Mesendoderm (in vitro differentiated cells): ENCODE measurements around the gene AGFG2.

ENCODE experiments used
- DNase-seq: peaks from one replicate; pipeline ENCODE4 v3.0.0; 2013
- H2AK5ac ChIP-seq: 2 replicates; pipeline ENCODE4 v1.6.1; 2013; ENCODE audit warnings: low read length, inconsistent platforms
- H2BK120ac ChIP-seq: 2 replicates; pipeline ENCODE4 v1.6.1; 2013; ENCODE audit warnings: low read depth, mild to moderate bottlenecking, low read length, moderate library complexity, mixed read lengths
- H2BK15ac ChIP-seq: replicated peaks from 2 replicates; pipeline ENCODE4 v1.6.1; 2013; ENCODE audit warnings: low read depth, mild to moderate bottlenecking, moderate library complexity
- H2BK5ac ChIP-seq: 2 replicates; pipeline ENCODE4 v1.6.1; 2013; ENCODE audit warnings: low read length, inconsistent platforms
- H3K18ac ChIP-seq: 2 replicates; pipeline ENCODE4 v1.6.1; 2013; ENCODE audit warnings: mild to moderate bottlenecking, low read length, mixed read lengths
- H3K23ac ChIP-seq: one replicate; pipeline ENCODE4 v1.6.1; 2013; ENCODE audit warnings: low read length
- H3K27ac ChIP-seq: 2 replicates; pipeline ENCODE4 v1.5.1; 2013; ENCODE audit warnings: low read depth, mild to moderate bottlenecking, inconsistent platforms, low read length, moderate library complexity
- H3K27me3 ChIP-seq: 2 replicates; pipeline ENCODE4 v1.6.1; 2013; ENCODE audit warnings: low read length, control low read depth, mild to moderate bottlenecking, inconsistent platforms; ENCODE audit not compliant: insufficient read depth, poor library complexity
- H3K36me3 ChIP-seq: 2 replicates; pipeline ENCODE4 v1.6.1; 2013; ENCODE audit warnings: low read length, inconsistent platforms; ENCODE audit not compliant: control insufficient read depth, insufficient read depth
- H3K4ac ChIP-seq: one replicate; pipeline ENCODE4 v1.6.1; 2013; ENCODE audit warnings: low read depth, mild to moderate bottlenecking, low read length, moderate library complexity
- H3K4me1 ChIP-seq: 2 replicates; pipeline ENCODE4 v1.6.1; 2013; ENCODE audit warnings: low read depth, low read length, inconsistent platforms; ENCODE audit not compliant: control insufficient read depth
- H3K4me2 ChIP-seq: 2 replicates; pipeline ENCODE4 v1.6.1; 2013; ENCODE audit warnings: low read length
- H3K4me3 ChIP-seq: 2 replicates; pipeline ENCODE4 v1.5.1; 2013; ENCODE audit warnings: mild to moderate bottlenecking, low read length
- H3K56ac ChIP-seq: one replicate; pipeline ENCODE4 v1.6.1; 2013; ENCODE audit warnings: low read length
- H3K79me1 ChIP-seq: 2 replicates; pipeline ENCODE4 v1.6.1; 2013; ENCODE audit warnings: low read length, inconsistent platforms
- H3K79me2 ChIP-seq: 2 replicates; pipeline ENCODE4 v1.6.1; 2013; ENCODE audit warnings: mild to moderate bottlenecking, low read length; ENCODE audit not compliant: control insufficient read depth, insufficient read depth
- H3K9ac ChIP-seq: 2 replicates; pipeline ENCODE4 v1.6.1; 2013; ENCODE audit warnings: low read length, inconsistent platforms
- H4K5ac ChIP-seq: one replicate; pipeline ENCODE4 v1.6.1; 2013; ENCODE audit warnings: low read length
- H4K8ac ChIP-seq: one replicate; pipeline ENCODE4 v1.6.1; 2013; ENCODE audit warnings: low read depth, mild to moderate bottlenecking, control low read depth, low read length, moderate library complexity
- WGBS: extraction: QIAGEN DNeasy Blood & Tissue Kit; methylation state at CpG from one replicate; pipeline ENCODE4 v1.1.7; 2013; ENCODE audit warnings: low lambda C conversion rate, missing lambda C conversion rate; ENCODE audit not compliant: insufficient coverage; ENCODE audit errors: extremely low coverage; 5-methylcytosine and 5-hydroxymethylcytosine counted together

The AGFG2 gene

GRCh38 chr7:100572949-100573675, 34.1 kb downstream of the AGFG2 start:
- Histone ChIP-seq H3K4ac (no peak overlapping the region), H3K4me2 (no peak overlapping the region), H2BK120ac (no peak overlapping the region), H4K8ac (no peak overlapping the region), H3K79me2 (no peaks in the 10 kb centered on the region), H3K23ac (no peak overlapping the region), H3K18ac (no peak overlapping the region), H3K9ac (no peak overlapping the region), H3K56ac (no peak overlapping the region), H2AK5ac (no peak overlapping the region), H3K79me1 (no peaks in the 10 kb centered on the region), H3K36me3 (no peaks in the 10 kb centered on the region), H3K4me3 (no peak overlapping the region), H3K27ac (no peak overlapping the region), H4K5ac (no peak overlapping the region), H2BK15ac (no peak overlapping the region), H2BK5ac (no peak overlapping the region), H3K27me3 (no peaks in the 10 kb centered on the region), H3K4me1 (peaks cover 10% of the 10 kb centered on the region)
- no CpG with 5 or more reads among the region's 30 CpGs for WGBS
- no peak for DNase-seq

- H2BK15ac ChIP-seq: no peak within 1 kb of the TSS
- H3K23ac ChIP-seq: no peak within 1 kb of the TSS
- no peak for DNase-seq
- H4K8ac ChIP-seq: no peak within 1 kb of the TSS
- no peak within 1 kb of the TSS for H3K4ac ChIP-seq
- no peaks in the 10 kb centered on the region for H3K27me3 ChIP-seq
- H3K4me3 ChIP-seq: no peak within 1 kb of the TSS
- H3K4me2 ChIP-seq: no peak within 1 kb of the TSS
- no peak within 1 kb of the TSS for H2BK120ac ChIP-seq
- no peak within 1 kb of the TSS for H2AK5ac ChIP-seq
- no peak within 1 kb of the TSS for H3K27ac ChIP-seq
- H3K79me2 ChIP-seq: no peaks in the 10 kb centered on the region
- H2BK5ac ChIP-seq: no peak within 1 kb of the TSS
- no CpG with 5 or more reads among the region's 70 CpGs for WGBS
- peaks cover 10% of the 10 kb centered on the region for H3K4me1 ChIP-seq
- no peak within 1 kb of the TSS for H3K56ac ChIP-seq
- no peak within 1 kb of the TSS for H3K18ac ChIP-seq
- H4K5ac ChIP-seq: no peak within 1 kb of the TSS
- no peak within 1 kb of the TSS for H3K9ac ChIP-seq
- H3K36me3 ChIP-seq: no peaks in the 10 kb centered on the region
- H3K79me1 ChIP-seq: no peaks in the 10 kb centered on the region
These were observed 34.8 kb downstream of the AGFG2 start, which contains the start of gene SAP25 for GRCh38 chr7:100573691-100574361. SAP25 (minus strand) TSS chr7:100573900; CDS start chr7:100573742, 158 bp downstream.

DNA sequence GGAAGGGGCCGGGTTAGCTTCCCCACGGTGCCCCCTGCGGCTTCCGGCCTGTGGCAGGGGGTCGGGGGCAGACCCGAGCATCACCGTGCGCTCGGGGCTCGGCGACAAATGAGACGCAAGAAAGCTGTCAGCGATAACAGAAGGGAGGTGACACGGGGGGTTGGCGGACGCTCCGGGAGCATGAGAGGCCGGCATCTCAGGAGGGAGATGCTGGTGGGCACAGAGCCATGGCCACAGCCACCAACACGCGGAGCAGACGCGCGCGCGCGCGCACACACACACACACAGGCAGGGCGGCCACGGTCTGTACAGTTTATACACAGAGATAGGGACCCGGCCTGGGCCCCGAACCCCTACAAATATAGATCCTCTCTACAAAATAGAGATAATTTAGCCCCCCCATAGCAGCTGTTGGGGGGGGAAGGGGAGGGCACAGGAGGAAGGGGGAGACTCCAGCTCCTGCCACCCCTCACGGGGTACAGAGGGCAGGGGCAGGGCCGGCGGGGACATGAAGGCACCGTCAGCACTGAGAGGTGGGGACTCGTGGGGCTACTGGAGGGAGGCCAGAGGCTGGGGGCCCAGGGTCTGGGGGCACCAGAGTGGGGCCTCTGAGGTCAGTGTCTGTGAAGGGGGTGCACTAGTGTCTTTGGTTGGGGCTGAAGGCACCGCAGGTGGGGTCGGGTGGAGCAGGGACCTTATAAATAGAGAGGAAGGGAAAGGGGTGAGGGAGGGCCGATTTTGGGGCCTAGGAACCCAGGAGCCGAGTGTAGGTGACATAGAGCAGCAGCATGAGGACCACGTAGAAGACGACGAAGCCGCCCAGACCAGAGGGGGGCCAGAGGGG, 35.6 kb downstream of the AGFG2 start:
- H4K8ac ChIP-seq: no peak overlapping the region
- H3K56ac ChIP-seq: no peak overlapping the region
- H3K18ac ChIP-seq: no peak overlapping the region
- H3K79me2 ChIP-seq: no peaks in the 10 kb centered on the region
- H2BK120ac ChIP-seq: no peak overlapping the region
- H3K4me3 ChIP-seq: no peak overlapping the region
- peaks cover 10% of the 10 kb centered on the region for H3K4me1 ChIP-seq
- H3K23ac ChIP-seq: no peak overlapping the region
- H3K4ac ChIP-seq: no peak overlapping the region
- H3K79me1 ChIP-seq: no peaks in the 10 kb centered on the region
- H2BK5ac ChIP-seq: no peak overlapping the region
- no peaks in the 10 kb centered on the region for H3K27me3 ChIP-seq
- no peaks in the 10 kb centered on the region for H3K36me3 ChIP-seq
- no peak overlapping the region for H4K5ac ChIP-seq
- no peak overlapping the region for H2BK15ac ChIP-seq
- DNase-seq: no peak
- H3K27ac ChIP-seq: no peak overlapping the region
- no CpG with 5 or more reads among the region's 44 CpGs for WGBS
- no peak overlapping the region for H2AK5ac ChIP-seq
- no peak overlapping the region for H3K4me2 ChIP-seq
- H3K9ac ChIP-seq: no peak overlapping the region

- no peak overlapping the region for H3K18ac ChIP-seq
- no peak overlapping the region for H2AK5ac ChIP-seq
- no peaks in the 10 kb centered on the region for H3K79me1 ChIP-seq
- no peak overlapping the region for H3K23ac ChIP-seq
- no peak overlapping the region for H3K4me2 ChIP-seq
- no peak overlapping the region for H4K8ac ChIP-seq
- no peak overlapping the region for H2BK120ac ChIP-seq
- peaks cover 10% of the 10 kb centered on the region for H3K4me1 ChIP-seq
- H3K4me3 ChIP-seq: no peak overlapping the region
- H3K27me3 ChIP-seq: no peaks in the 10 kb centered on the region
- no peak for DNase-seq
- H3K56ac ChIP-seq: no peak overlapping the region
- H3K27ac ChIP-seq: no peak overlapping the region
- WGBS: no CpG with 5 or more reads among the region's 14 CpGs
- no peak overlapping the region for H3K9ac ChIP-seq
- no peak overlapping the region for H4K5ac ChIP-seq
- H2BK15ac ChIP-seq: no peak overlapping the region
- H3K79me2 ChIP-seq: no peaks in the 10 kb centered on the region
- H2BK5ac ChIP-seq: no peak overlapping the region
- H3K36me3 ChIP-seq: no peaks in the 10 kb centered on the region
- no peak overlapping the region for H3K4ac ChIP-seq
These were observed 36.2 kb downstream of the AGFG2 start for GRCh38 chr7:100575206-100575631.

GRCh38 chr7:100575746-100576383, 36.9 kb downstream of the AGFG2 start:
- no peak overlapping the region for H2AK5ac ChIP-seq
- H3K27me3 ChIP-seq: no peaks in the 10 kb centered on the region
- no peak overlapping the region for H3K4me3 ChIP-seq
- no peaks in the 10 kb centered on the region for H3K79me2 ChIP-seq
- no peak overlapping the region for H3K18ac ChIP-seq
- peaks cover 2% of the 10 kb centered on the region for H3K79me1 ChIP-seq
- no peak overlapping the region for H4K5ac ChIP-seq
- H2BK15ac ChIP-seq: no peak overlapping the region
- H3K4ac ChIP-seq: no peak overlapping the region
- no peak overlapping the region for H3K56ac ChIP-seq
- peaks cover 3% of the 10 kb centered on the region for H3K36me3 ChIP-seq
- no peak overlapping the region for H3K23ac ChIP-seq
- no peak overlapping the region for H3K27ac ChIP-seq
- peaks cover 9% of the 10 kb centered on the region for H3K4me1 ChIP-seq
- H3K9ac ChIP-seq: no peak overlapping the region
- H3K4me2 ChIP-seq: no peak overlapping the region
- H2BK120ac ChIP-seq: no peak overlapping the region
- no peak overlapping the region for H2BK5ac ChIP-seq
- no peak for DNase-seq
- H4K8ac ChIP-seq: no peak overlapping the region
- WGBS: no CpG with 5 or more reads among the region's 17 CpGs
